H1 (cell line): ENCODE measurements around the gene SMPD2. TPM values are rescaled to one million over a fixed set of nuclear protein-coding genes. Genes with fewer than 3 reads are reported as not detected.

Experiments used
- ASH2L ChIP-seq: fragments of 200-600, 300-600 bp; sonication (generic); IDR thresholded peaks from one replicate; pipeline ENCODE4 v1.7.1; 2017; ENCODE audit warnings: low read length
- EP300 ChIP-seq, 2 experiments: IDR thresholded peaks; 1 replicate in 1 of 2; 2 replicates in 1 of 2; pipeline ENCODE4 v1.6.1; 2011 to 2012; ENCODE audit warnings: low read depth in 2 of 2, low read length in 2 of 2, mild to moderate bottlenecking in 2 of 2, borderline replicate concordance in 1 of 2, inconsistent platforms in 1 of 2, moderate library complexity in 1 of 2
- EZH2 ChIP-seq: fragments of 200-600 bp; sonication (generic); IDR thresholded peaks from 2 replicates; pipeline ENCODE4 v1.7.1; 2012; ENCODE audit warnings: low read depth, mild to moderate bottlenecking, moderate library complexity, low read length, inconsistent platforms; ENCODE audit not compliant: severe bottlenecking
- MAX ChIP-seq: IDR thresholded peaks from 2 replicates; pipeline ENCODE4 v1.6.1; 2012; ENCODE audit warnings: inconsistent platforms
- NANOG ChIP-seq: IDR thresholded peaks from 2 replicates; pipeline ENCODE4 v1.6.1; 2011; ENCODE audit warnings: low read length, low read depth, mild to moderate bottlenecking, inconsistent platforms; ENCODE audit not compliant: insufficient read depth, poor library complexity, severe bottlenecking
- POLR2A ChIP-seq, 2 experiments: IDR thresholded peaks; 1 replicate in 1 of 2; 2 replicates in 1 of 2; pipeline ENCODE4 v1.6.1; 2011; ENCODE audit warnings: low read depth in 2 of 2, low read length in 2 of 2, mild to moderate bottlenecking in 2 of 2; ENCODE audit errors: control extremely low read depth in 1 of 2
- RBBP5 ChIP-seq: IDR thresholded peaks from 2 replicates; pipeline ENCODE4 v1.7.1; 2012; ENCODE audit warnings: low read depth, mild to moderate bottlenecking, inconsistent platforms, low read length, moderate library complexity, borderline replicate concordance
- SAP30 ChIP-seq: fragments of 300-600 bp; sonication (generic); IDR thresholded peaks from 2 replicates; pipeline ENCODE4 v1.7.1; 2012; ENCODE audit warnings: low read length, moderate library complexity, mild to moderate bottlenecking, inconsistent platforms; ENCODE audit not compliant: insufficient read depth, insufficient replicate concordance
- SIN3A ChIP-seq, 2 experiments: IDR thresholded peaks in 1 of 2; conservative IDR thresholded peaks in 1 of 2; 2 replicates each; pipeline ENCODE4 v1.6.1; 2011 to 2012; ENCODE audit warnings: low read length in 2 of 2, improper control_type of control experiment in 1 of 2, low read depth in 1 of 2, mild to moderate bottlenecking in 1 of 2
- SP2 ChIP-seq: IDR thresholded peaks from 2 replicates; pipeline ENCODE4 v1.6.1; 2012; ENCODE audit warnings: mild to moderate bottlenecking, low read length, inconsistent platforms
- ZNF274 ChIP-seq: IDR thresholded peaks from 2 replicates; pipeline ENCODE4 v1.7.0; 2012; ENCODE audit warnings: low read length, borderline replicate concordance; ENCODE audit errors: extremely low read depth
- polyA plus RNA-seq, 7 experiments: library from polyadenylated mRNA; depleted of rRNA in 3 of 7; stranded (reverse) in 5 of 7; unstranded in 2 of 7; fragments of >200 nt in 5 of 7; fragments of 200-250 nt in 2 of 7; gene quantifications; 1 replicate in 5 of 7; 2 replicates in 1 of 7; 4 replicates in 1 of 7; pipeline versions ENCODE4 v1.2.1 to v1.2.3, GENCODE V29; 2011 to 2013; ENCODE audit warnings: missing spikeins in 2 of 7, mixed read lengths in 2 of 7
- total RNA-seq: library from RNA; stranded (reverse); fragmentation: NEBNext Ultra II Directional; extraction: Animal tissue kit (Norgen Biotek cat#: 25700); gene quantifications from 2 replicates; pipeline ENCODE4 v1.2.1, GENCODE V29; 2021
- TF ChIP-seq, protein P1 (sequence below): IDR thresholded peaks from 2 replicates; pipeline ENCODE4 v1.6.1; 2012; ENCODE audit warnings: low read length, inconsistent platforms

Gene SMPD2
- total and polyA plus RNA-seq, 2 of the 8 experiments (the other 6 are each of a cell fraction or from before 2014, with no cell fraction given) = 11.5 to 17.2 TPM

- TF ChIP-seq SAP30 = no peak
- TF ChIP-seq SP2 = no peak
- no peak for TF ChIP-seq SIN3A (conservative IDR thresholded peaks at IDR 0.05 in 1 of 2, IDR thresholded peaks at IDR 0.05 in 1 of 2; ENCODE audit: low read depth in 1 of 2, low read length in 2 of 2)
- no peak for TF ChIP-seq MAX
- TF ChIP-seq NANOG = no peak
- no peak for TF ChIP-seq ZNF274
- TF ChIP-seq RBBP5 = no peak
- TF ChIP-seq POLR2A (IDR thresholded peaks at IDR 0.05; ENCODE audit: control extremely low read depth in 1 of 2, low read depth in 2 of 2, low read length in 2 of 2) = no peak
- TF ChIP-seq EP300 (IDR thresholded peaks at IDR 0.05; ENCODE audit: borderline replicate concordance in 1 of 2, low read depth in 2 of 2, low read length in 2 of 2) = no peak
- no peak for TF ChIP-seq EZH2
- TF ChIP-seq ASH2L = no peak
- TF ChIP-seq, protein P1, sequence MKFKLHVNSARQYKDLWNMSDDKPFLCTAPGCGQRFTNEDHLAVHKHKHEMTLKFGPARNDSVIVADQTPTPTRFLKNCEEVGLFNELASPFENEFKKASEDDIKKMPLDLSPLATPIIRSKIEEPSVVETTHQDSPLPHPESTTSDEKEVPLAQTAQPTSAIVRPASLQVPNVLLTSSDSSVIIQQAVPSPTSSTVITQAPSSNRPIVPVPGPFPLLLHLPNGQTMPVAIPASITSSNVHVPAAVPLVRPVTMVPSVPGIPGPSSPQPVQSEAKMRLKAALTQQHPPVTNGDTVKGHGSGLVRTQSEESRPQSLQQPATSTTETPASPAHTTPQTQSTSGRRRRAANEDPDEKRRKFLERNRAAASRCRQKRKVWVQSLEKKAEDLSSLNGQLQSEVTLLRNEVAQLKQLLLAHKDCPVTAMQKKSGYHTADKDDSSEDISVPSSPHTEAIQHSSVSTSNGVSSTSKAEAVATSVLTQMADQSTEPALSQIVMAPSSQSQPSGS = no peak
Observed at GRCh38 chr6:109456710-109457561, 16.4 kb downstream of the SMPD2 start (continued).
